ENCODE results near the gene CACNA1C.

The CACNA1C gene

DNA sequence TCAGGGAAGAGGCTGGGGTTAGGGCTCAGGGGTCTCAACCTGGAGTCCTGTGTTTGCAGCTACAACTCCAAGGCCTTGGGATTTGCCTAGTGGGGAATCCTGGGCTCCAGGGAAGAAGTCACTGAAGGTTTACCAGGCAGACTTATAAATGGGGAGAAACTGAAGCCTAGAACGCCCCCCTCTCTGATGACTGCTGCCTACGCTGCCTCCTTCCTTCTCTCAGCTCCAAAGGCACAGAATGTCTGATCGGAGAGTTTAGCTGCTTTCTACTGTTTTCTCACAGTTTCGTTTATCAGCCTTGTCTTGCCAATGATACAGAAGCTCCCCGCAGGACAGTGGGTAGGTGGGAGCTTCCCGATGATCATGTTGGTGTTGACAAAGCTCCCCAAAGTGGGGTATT is 101.7 kb downstream of the CACNA1C start:
- no peaks in the 10 kb centered on the region for H4K20me1 ChIP-seq (ENCODE audit: insufficient read depth)
- H3K4me1 ChIP-seq (ENCODE audit: low read depth, poor library complexity, severe bottlenecking) = no peaks in the 10 kb centered on the region
- H3K79me2 ChIP-seq (ENCODE audit: insufficient read depth, low read depth) = no peaks in the 10 kb centered on the region
- H3K27me3 ChIP-seq (ENCODE audit: insufficient read depth, low read depth) = no peaks in the 10 kb centered on the region
- no peak overlapping the region for H3K4me2 ChIP-seq
- no peak overlapping the region for H2AFZ ChIP-seq (ENCODE audit: low read depth)
- no peaks in the 10 kb centered on the region for H3K36me3 ChIP-seq (ENCODE audit: insufficient read depth)
- no peak overlapping the region for H3K4me3 ChIP-seq (IDR thresholded peaks at IDR 0.05; ENCODE audit: insufficient read depth, low read depth, low read length)
- H3K27ac ChIP-seq = no peak overlapping the region
- H3K9ac ChIP-seq = no peak overlapping the region
- TF ChIP-seq CTCF (conservative IDR thresholded peaks at IDR 0.05; ENCODE audit: low read depth, low read length) = no peak

DNA sequence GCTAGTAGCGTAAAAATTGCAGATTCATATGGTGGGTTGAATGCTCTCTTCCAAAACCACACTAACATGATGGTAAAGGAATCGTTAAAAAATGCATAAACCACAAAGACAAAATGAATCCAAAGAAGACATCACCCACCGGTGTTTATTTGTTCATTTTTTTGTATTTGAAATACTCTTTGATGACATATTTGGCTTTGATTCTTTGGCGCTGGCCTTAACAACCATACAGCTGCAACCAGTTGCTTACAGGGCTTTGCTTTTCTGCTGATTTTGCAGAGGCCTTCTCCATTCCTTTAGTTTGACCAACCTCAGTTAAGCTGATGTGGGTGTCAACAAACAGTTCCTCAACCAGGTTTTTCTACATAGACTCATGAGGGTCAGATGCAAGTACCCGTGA is 103.5 kb downstream of the CACNA1C start:
- H3K4me1 ChIP-seq (ENCODE audit: low read depth, poor library complexity, severe bottlenecking) = no peaks in the 10 kb centered on the region
- no peaks in the 10 kb centered on the region for H3K79me2 ChIP-seq (ENCODE audit: insufficient read depth, low read depth)
- H3K4me3 ChIP-seq (IDR thresholded peaks at IDR 0.05; ENCODE audit: insufficient read depth, low read depth, low read length) = no peak overlapping the region
- H3K27me3 ChIP-seq (ENCODE audit: insufficient read depth, low read depth) = no peaks in the 10 kb centered on the region
- H2AFZ ChIP-seq (ENCODE audit: low read depth) = no peak overlapping the region
- no peak overlapping the region for H3K4me2 ChIP-seq
- no peaks in the 10 kb centered on the region for H3K36me3 ChIP-seq (ENCODE audit: insufficient read depth)
- H3K27ac ChIP-seq = no peak overlapping the region
- TF ChIP-seq CTCF (conservative IDR thresholded peaks at IDR 0.05; ENCODE audit: low read depth, low read length) = no peak
- no peak overlapping the region for H3K9ac ChIP-seq
- H4K20me1 ChIP-seq (ENCODE audit: insufficient read depth) = no peaks in the 10 kb centered on the region

- H3K36me3 ChIP-seq (ENCODE audit: insufficient read depth) = no peaks in the 10 kb centered on the region
- TF ChIP-seq CTCF (conservative IDR thresholded peaks at IDR 0.05; ENCODE audit: low read depth, low read length) = no peak
- H3K27me3 ChIP-seq (ENCODE audit: insufficient read depth, low read depth) = no peaks in the 10 kb centered on the region
- H3K9ac ChIP-seq = no peak overlapping the region
- H4K20me1 ChIP-seq (ENCODE audit: insufficient read depth) = no peaks in the 10 kb centered on the region
- no peaks in the 10 kb centered on the region for H3K4me1 ChIP-seq (ENCODE audit: low read depth, poor library complexity, severe bottlenecking)
- no peak overlapping the region for H3K27ac ChIP-seq
- H3K4me3 ChIP-seq (IDR thresholded peaks at IDR 0.05; ENCODE audit: insufficient read depth, low read depth, low read length) = no peak overlapping the region
- H3K79me2 ChIP-seq (ENCODE audit: insufficient read depth, low read depth) = no peaks in the 10 kb centered on the region
- H2AFZ ChIP-seq (ENCODE audit: low read depth) = no peak overlapping the region
- no peak overlapping the region for H3K4me2 ChIP-seq
Observed at GRCh38 chr12:2160043-2160442, 107.3 kb downstream of the CACNA1C start.

DNA sequence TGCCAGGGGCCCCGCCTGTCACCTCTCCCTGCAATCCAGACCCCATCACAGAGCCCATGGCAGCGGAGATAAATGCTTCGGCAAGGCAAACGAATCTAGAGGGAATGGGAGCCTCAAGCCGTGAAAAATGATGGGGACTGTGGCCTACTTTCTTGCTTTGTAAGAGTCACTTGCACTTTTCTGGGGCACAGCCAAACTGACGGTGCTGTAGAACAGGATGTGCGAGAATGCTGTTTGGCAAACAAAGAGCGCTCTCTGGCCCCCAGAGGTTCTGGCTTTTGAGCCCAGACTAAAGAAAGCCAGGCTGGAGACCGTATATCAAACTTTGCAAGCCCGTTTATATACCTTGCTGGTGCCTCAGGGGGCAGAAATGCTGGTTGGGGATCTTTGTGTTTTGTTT is 108.7 kb downstream of the CACNA1C start:
- H3K27ac ChIP-seq = no peak overlapping the region
- no peak overlapping the region for H3K4me2 ChIP-seq
- no peaks in the 10 kb centered on the region for H3K79me2 ChIP-seq (ENCODE audit: insufficient read depth, low read depth)
- H3K27me3 ChIP-seq (ENCODE audit: insufficient read depth, low read depth) = no peaks in the 10 kb centered on the region
- TF ChIP-seq CTCF (conservative IDR thresholded peaks at IDR 0.05; ENCODE audit: low read depth, low read length) = no peak
- no peaks in the 10 kb centered on the region for H4K20me1 ChIP-seq (ENCODE audit: insufficient read depth)
- no peak overlapping the region for H3K4me3 ChIP-seq (IDR thresholded peaks at IDR 0.05; ENCODE audit: insufficient read depth, low read depth, low read length)
- no peaks in the 10 kb centered on the region for H3K4me1 ChIP-seq (ENCODE audit: low read depth, poor library complexity, severe bottlenecking)
- no peaks in the 10 kb centered on the region for H3K36me3 ChIP-seq (ENCODE audit: insufficient read depth)
- no peak overlapping the region for H3K9ac ChIP-seq
- no peak overlapping the region for H2AFZ ChIP-seq (ENCODE audit: low read depth)
